HG02588 (cell line): ENCODE data around the gene ZNF740.
"Not testable (repeated sequence)": the region's sequence is repeated elsewhere in the genome, so short reads cannot be mapped to it uniquely, and the experiment has no call there.

ENCODE experiments used
- ATAC-seq: cut with Tn5 transposase; IDR thresholded peaks from one replicate; pipeline ENCODE4 v1.9.1; 2021; ENCODE audit warnings: mild to moderate bottlenecking, moderate library complexity; ENCODE audit not compliant: unreplicated experiment

Gene ZNF740, protein sequence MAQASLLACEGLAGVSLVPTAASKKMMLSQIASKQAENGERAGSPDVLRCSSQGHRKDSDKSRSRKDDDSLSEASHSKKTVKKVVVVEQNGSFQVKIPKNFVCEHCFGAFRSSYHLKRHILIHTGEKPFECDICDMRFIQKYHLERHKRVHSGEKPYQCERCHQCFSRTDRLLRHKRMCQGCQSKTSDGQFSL

DNA sequence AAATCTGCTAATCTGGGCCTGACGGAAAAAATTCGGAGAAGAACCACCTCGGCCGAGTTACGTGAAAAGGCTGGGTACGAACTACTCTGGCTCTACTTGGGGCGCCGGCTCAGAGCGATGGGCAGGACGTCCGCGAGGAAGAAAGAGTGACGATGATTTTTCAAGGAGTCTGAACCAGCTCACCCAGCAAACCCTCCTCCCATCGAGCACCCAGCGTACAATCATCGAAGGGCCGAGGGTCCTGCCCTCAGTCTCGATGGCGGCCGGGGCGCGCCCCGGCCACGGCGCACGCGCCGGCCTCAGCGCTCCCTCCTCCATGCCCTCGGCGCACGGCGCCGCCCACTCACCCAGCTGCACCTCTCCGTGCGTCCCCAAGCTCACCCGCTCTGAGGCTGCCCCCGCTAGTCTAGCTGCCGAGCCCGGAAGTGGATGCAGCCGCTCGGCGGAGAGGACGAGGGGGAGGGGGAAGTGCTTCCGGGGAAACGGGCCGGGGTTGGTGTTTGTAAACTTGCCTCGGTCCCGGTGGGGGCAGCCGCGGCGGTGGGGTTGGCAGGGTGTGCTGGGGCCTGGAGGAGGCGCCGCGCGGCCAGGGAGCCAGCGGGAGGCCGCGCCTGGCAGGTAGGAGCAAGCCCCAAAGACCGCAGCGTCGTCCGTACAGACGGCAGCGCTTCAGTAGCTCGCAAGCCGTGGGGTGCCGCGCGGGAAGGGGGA is at the start of gene ZNF740, which contains the start of gene CSAD:
Gene ZNF740, plus strand, starts transcription at position 503 of the 711 bp plus-strand sequence. CDS start 1,262 bp downstream, outside the sequence.
Gene CSAD, minus strand, starts transcription at position 706 of the 711 bp plus-strand sequence. CDS start 7,455 bp downstream, outside the sequence.
- peak; percentile 93 for ATAC-seq

DNA sequence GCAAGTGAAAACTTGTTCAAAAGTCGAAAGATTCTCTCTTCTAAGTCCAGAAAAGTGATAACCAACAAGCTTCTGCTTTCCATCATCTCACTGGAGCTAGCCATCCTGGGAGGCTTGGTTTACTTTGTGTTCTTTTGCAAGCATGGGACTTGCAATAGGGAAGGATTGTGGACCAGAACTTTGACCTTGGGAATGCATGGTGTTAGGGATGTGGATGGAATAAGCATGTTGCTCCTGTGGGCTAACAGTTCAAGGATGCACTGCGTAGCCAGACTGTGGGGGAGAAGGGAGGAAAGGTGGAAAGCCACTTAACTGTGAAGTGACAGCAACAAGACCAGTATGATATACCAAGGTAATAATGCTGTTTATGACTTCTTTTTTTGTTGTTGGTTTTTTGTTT is 48.7 kb upstream of the ZNF740 start:
- ATAC-seq = no peak

DNA sequence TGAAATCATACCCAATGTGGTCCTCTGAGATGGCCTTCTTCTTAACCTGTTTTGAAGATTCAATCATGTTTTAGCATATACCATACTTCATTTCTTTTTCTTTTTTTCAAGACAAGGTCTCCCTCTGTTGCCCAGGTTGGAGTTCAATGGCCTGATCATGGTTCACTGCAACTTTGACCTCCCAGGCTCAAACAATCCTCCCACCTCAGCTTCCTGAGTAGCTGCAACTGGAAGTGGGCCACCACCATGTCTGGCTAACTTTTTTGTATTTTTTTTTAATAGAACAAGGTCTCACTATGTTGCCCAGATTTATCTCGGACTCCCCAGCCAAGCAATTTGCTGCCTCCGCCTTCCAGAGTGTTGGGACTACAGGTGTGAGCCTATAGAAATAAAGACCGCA is 46.8 kb upstream of the ZNF740 start:
- no peak for ATAC-seq

DNA sequence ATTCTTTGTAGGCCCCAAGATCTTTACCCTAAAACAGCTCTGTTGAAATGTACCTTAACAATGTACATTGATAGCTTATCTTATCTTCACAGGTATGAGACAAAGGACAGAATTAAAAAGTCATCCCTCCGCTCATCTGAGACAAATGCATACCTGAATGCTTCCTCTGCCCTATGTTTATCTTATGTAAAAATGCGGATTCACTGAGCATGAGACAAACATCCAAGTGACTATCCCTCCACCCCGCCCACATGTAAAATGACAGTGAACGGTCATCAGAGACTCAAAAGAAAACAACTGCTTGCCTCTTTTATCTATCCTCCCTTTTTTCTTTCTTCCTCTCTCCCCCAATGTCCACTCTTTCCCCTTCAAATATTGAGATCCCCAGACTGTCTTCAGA is 37.2 kb upstream of the ZNF740 start:
- ATAC-seq = no peak

DNA sequence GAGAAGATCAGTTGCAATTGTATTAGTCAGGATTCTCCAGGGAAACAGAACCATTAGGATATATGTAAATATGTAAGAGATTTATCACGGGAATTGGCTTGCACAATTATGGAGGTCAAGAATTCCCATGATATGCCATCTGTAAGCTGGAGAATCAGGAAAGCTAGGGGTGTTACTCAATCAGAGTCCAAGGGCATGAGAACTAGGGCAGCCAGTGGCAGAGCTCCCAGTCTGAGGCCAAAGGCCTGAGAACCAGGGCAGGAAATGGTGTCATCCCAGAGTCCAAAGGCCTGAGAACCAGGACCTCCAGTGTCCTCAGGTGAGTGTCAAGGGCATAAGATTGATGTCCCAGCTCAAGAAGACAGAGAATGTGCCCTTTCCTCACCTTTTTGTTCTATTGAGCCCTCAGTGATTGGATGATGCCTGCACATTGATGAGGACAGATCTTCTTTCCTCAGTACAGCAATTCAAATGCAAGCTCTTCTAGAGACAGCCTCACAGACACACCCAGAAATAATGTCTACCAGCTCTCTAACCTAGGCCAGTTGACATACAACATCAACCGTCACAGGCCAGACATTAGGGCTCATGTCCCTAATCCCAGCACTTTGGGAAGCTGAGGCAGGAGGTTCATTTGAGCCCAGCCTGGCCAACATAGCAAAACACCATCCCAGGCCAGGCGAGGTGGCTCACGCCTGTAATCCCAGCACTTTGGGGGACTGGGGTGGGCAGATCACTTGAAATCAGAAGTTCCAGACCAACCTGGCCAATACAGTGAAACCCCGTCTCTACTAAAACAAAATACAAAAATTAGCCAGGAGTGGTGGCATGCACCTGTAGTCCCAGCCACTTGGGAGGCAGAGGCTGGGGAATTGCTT is 34.9 kb upstream of the ZNF740 start:
- ATAC-seq = no peak

DNA sequence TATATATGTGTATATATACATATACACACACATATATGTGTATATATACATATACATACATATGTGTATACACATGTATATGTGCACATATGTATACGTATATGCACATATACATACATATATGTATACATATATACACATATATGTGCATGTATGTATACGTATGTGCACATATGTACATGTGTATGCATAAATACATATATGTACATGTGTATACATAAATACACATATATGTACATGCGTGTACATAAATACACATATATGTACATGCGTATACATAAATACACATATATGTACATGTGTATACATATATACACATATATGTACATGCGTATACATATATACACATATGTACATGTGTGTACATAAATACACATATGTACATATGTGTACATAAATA is 33.3 kb upstream of the ZNF740 start:
- ATAC-seq = no peak

DNA sequence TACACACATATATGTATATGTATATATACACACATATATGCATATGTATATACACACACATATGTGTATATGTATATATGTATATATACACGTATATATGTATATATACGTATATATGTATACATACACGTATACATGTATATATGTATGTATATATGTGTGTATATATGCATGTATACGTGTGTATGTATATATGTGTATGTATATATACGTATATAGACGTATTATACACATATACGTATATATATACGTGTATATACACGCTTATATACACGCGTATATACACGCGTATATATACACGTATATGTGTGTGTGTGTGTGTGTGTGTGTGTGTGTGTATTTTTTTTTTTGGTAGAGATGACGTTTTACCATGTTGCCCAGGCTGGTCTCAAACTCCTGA is 32.9 kb upstream of the ZNF740 start:
- no peak for ATAC-seq

DNA sequence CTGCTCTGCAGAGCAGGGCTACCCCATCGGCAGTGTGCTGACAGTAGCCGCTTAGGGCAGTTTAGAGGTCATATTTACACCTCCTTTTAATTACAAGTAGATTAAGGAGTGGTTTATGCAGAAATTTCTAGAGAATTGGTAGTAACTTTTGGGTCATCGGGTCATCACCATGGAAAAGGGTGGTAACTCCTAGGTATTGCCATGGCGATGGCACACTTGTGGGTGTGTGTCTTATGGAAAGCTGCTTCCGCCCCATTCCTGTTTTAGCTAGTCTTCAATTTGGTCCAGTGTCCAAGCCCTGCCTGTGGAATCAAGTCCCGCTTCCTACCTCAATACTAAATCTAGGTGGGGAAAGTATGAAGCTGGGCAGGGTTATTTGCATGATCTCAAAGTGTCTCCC is 29.5 kb upstream of the ZNF740 start:
- no peak for ATAC-seq

DNA sequence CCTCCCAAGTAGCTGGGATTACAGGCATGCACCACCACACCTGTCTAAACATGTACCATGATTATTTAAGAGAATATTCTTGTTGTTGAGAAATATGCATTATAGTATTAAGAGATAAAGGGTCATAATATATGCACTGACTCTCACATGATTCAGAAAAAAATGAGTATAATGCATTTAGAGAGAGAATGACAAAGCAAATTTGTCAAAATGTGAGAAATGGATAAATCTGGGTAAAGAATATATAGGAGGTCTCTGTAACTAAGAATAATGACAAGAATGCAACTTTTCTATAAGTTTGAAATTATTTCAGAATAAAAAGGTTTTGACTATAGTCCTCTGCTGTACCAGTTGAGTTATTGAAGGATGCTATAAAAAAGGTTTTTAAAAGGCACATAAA is 28.1 kb upstream of the ZNF740 start:
- ATAC-seq = no peak

DNA sequence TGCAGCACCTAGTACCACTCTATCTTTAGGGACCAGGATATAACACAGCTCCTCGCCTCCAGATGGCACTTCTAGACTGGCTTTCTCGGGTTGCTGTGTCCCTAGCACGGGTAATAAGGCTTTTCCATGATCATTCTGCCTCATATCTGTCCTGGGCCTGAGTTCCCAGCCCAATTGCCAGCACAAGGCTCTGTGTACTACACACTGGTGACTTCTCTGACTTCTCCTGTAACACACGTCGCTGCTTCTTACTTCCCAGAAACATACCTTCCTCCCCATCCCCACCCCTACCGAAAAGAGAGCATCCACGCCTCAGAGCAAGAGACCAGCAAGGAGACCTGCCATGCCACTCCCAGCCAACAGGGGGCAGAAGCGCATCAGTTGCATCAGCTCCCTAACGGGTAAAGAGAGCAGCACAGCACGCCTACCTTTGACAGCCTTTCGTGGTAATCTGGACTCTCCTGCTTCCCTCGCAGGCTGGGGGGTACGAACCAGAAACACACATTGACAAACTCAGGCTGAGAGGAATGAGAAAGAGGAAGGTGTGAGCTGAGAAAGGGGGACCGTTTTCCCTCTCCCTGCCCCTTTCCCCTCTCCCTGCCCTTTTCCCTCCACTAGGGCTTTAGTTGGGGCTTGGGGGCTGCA is 21.2 kb upstream of the ZNF740 start:
- peak; percentile 65 for ATAC-seq

DNA sequence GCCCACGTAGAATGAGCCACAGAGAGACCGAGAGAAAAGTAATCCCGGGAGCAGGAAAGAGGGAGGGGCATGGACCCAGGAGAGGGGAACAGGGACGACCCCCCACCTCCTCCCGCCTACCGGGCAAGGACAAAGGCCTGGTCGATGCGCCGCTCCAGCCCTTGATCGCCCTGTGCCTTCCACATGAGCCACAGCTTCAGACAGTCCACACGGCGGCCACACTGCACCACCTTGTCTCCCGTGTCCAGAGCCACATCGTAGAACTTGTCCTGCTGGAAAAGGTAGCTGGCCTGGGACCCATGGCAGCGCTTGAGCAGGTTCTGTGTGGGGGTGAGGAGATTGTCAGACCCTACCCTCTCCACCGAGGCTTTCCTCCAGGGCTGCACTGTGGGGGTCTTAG is 20.5 kb upstream of the ZNF740 start:
- no peak for ATAC-seq

DNA sequence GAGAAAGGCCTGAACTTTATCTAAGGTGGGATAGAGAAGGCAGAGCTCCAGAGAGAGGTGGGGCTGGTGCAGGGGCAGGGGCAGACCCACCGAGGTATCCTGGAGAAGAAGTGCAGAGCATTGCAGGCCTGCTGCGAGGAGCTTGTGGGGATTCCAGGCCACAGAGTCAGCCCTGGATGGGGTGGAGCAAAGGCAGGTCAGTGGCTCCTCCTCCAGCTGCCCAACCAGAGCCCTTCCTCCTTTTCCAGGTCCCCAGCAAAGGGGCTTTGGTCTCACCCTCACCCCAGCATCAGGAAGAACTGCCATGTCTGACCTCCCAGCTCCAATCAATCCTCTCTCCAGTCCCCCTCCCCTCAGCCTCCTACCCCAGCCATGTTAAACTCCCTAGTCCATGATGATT is 19.8 kb upstream of the ZNF740 start:
- ATAC-seq = no peak

DNA sequence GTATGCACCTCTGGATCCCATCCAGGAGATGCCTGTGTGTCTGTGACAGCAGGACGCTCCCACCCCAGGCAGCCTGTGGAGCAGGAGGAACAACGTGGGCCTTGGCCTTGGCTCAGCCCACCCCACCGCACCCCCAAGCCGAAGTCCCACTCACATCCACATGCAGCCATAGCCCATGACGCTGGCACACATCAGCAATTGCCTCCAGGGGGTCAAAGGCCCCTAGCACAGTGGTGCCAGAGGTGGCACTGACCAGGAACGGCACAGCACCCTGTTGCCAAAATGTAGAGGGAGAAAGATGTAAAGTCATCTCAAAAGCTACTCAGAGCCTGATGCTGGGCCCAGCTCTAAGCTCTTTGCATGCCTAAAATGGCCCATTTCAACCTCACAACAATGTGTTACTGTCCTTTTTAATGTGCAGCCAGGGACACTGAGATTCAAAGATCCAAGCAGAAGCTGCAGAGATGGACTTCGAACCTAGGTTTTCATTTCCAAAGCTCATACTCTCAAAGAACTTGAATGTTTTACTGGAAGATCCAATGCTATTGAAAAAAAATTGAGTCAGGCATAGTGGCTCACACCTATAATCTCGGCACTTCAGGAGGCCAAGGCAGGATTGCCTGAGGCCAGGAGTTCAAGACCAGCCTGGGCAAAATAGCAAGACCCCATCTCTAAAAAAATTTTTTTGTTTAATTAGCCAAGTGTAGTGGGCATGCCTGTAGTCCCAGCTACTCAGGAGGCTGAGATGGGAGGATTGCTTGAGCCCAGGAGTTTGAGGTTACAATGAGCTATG is 19.2 kb upstream of the ZNF740 start:
- no peak for ATAC-seq

DNA sequence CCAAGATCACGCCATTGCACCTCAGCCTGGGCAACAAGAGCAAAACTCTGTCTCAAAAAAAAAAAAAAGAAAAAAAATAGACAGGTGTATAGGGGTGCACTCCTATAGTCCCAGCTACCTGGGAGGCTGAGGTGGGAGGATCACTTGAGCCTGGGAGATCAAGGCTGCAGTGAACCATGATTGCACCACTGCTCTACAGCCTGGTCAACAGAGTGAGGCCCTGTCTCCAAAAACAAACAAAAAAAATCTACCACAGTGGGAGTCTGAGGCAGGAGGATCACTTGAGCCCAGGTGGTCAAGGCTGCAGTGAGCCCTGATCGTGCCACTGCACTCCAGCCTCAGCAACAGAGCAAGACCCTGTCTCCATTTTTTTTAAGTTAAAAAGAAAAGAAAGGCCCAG is 17.5 kb upstream of the ZNF740 start:
- ATAC-seq = not testable (repeated sequence)

DNA sequence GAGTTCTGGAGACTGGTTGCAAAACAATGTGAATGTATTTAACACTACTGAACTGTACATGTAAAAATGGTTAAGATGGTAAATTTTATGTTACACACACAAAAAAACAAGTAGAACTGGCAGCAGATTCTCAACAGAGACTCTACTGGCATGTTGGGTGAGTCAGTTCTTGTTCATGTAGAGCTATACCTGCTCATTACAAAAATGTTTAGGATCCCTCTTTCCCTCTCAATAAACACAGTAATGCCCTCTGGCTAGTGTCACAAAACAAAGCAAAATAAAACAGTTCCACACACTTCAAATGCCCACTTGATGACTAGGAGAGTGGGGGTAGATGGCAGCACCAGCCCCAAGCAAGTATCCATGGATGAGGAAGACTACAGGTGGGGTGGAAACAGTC is 13.7 kb upstream of the ZNF740 start:
- ATAC-seq = no peak

DNA sequence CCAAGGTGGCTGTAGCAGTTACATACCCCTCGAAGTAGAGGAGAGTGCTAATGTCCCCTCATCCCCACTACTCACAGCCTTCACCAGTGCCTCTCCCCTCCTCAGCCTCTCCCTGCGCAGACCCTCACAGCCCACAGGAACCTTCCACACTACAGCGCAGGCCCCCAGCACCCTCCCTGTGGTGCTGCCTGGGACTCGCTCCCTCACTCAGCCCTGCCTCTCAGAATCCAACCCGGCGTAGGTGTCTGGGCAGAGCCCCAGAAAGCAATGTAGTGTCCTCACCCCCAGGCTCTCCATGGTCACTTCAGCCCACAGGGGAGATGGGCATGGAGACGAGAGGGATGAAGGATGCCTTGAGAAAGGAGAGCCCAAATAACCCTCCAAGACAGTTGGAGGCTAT is 10.9 kb upstream of the ZNF740 start:
- no peak for ATAC-seq

DNA sequence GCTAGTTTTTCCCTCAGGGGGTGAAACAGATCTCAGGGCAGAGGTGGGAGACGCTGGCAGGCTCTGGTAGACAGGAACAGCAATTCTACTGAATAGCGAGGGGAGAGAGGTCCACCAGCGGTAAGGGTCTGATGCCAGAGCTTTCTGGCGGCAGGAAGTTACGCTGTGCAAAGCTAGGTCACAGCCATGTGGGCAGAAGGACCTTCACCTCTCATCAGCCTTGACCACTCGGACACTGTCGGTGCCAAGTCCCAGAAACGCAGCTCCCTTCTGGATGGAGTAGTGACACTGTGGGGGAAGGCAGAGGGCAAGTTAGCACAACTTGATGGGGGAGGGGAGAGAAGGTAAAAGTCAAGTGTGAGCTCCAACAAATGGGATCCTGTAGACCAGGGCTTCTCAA is 10.3 kb upstream of the ZNF740 start:
- no peak for ATAC-seq

DNA sequence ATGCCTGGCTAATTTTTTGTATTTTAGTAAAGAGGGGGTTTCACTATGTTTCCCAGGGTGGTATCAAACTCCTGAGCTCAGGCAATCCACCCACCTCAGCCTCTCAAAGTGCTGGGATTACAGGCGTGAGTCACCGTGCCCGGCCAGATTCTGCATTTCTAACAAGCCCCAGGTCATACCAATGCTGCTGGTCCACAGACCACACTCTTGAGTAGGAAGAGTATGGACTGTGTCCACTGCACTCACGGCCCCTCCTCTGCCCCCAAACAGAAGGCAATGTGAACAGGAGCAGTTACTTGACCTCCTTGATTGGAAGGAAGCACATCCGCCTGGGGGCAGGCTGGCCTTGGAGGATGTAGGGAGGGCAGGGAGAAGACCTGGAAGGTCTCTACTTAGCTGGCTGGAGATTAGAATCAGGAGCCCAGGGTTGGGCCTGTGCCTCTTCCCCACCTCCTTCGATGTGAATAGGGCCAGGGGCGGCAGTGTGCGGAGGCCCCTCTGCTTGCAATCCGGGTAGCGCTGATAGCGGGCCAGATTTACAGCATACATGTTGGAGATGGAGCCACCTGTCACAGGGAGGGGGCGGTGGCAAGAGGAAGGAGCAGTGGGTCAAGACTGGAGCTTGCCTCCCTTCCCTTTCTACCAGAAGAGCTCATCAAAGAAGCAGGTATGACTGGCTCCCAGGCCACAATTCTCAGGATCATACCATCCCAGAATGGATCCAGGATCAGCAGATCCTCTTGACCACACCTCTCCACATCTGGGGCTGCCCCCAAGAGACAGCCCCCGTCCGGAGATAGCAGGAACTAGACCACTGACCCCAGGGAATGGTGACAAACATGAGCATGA is 9.4 kb upstream of the ZNF740 start:
- ATAC-seq = no peak

DNA sequence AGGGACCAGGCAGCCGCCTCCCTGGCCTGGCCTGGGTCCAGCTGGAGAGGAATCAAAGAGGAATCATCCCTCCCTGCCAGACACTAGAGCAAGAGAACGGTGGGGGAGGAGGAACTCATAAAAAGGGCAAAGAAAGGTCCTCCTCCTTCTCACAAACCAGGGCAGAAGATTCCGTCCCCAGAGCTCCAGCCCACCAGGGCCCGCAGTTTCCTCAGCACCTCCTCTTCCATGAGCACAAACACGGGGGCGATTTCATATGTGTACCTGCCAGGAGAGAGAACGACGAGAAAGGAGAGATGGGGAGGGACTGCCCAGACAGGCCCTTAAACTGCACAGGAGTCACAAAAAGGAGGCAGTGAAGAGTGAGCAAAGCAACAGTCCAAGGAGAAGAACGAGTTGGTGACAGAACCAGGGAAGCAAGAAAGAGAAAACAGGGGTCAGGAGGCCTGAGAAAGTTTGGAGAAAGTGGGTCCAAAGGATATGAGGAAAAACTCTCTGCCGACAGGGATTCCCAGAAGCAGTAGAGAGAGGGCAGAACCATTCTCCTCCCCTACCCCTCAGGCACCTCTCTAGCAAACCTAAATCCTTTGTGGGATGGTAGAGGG is 8.7 kb upstream of the ZNF740 start:
- ATAC-seq = no peak
